Hematopoietic multipotent progenitor cell (in vitro differentiated cells): ENCODE results near the gene C5orf34. TPM values are rescaled to one million over a fixed set of nuclear protein-coding genes. Genes with fewer than 3 reads are reported as not detected.

Source experiments
- total RNA-seq: library from RNA; depleted of rRNA; stranded (reverse); fragments of >200 nt; gene quantifications from one replicate; pipeline ENCODE4 v1.2.3, GENCODE V29; 2012

The C5orf34 gene
- total RNA-seq, 1 donor: 1.6 TPM

Other genes starting within 250 kb of the C5orf34 start
- 25.3 TPM for gene HMGCS1, start 201.7 kb downstream of the C5orf34 start, total RNA-seq
- 8.9 TPM for gene CCL28, start 102.8 kb downstream of the C5orf34 start, total RNA-seq
- gene TMEM267, start 31.3 kb downstream of the C5orf34 start, total RNA-seq: 4.3 TPM
- gene PAIP1, start 41.9 kb upstream of the C5orf34 start, total RNA-seq: 40.4 TPM
- gene NNT, start 88.0 kb upstream of the C5orf34 start, total RNA-seq: 69.7 TPM